ENCODE measurements around the gene SNRPA. TPM values are rescaled to one million over a fixed set of nuclear protein-coding genes. Genes with fewer than 3 reads are reported as not detected.

Gene SNRPA
- total RNA-seq, 1 experiment from 2014 or later: 160 TPM

GRCh38 chr19:40806423-40807146, 55.6 kb downstream of the SNRPA start:
- TF ChIP-seq, protein P1, sequence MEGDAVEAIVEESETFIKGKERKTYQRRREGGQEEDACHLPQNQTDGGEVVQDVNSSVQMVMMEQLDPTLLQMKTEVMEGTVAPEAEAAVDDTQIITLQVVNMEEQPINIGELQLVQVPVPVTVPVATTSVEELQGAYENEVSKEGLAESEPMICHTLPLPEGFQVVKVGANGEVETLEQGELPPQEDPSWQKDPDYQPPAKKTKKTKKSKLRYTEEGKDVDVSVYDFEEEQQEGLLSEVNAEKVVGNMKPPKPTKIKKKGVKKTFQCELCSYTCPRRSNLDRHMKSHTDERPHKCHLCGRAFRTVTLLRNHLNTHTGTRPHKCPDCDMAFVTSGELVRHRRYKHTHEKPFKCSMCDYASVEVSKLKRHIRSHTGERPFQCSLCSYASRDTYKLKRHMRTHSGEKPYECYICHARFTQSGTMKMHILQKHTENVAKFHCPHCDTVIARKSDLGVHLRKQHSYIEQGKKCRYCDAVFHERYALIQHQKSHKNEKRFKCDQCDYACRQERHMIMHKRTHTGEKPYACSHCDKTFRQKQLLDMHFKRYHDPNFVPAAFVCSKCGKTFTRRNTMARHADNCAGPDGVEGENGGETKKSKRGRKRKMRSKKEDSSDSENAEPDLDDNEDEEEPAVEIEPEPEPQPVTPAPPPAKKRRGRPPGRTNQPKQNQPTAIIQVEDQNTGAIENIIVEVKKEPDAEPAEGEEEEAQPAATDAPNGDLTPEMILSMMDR (IDR thresholded peaks at IDR 0.05; ENCODE audit: unreplicated experiment): peak; percentile 78
- no TSS peak for BruUV-seq (replicated peaks)
- Mint-ChIP-seq H3K36me3 (ENCODE audit: insufficient read depth, unreplicated experiment) (peaks cover 25% of the 10 kb centered on the region), H3K9me3 (ENCODE audit: unreplicated experiment) (no peaks in the 10 kb centered on the region), H3K27ac (ENCODE audit: low read depth, unreplicated experiment) (no peak overlapping the region), H3K4me1 (ENCODE audit: insufficient read depth, unreplicated experiment) (peaks cover 46% of the 10 kb centered on the region), H3K27me3 (ENCODE audit: insufficient read depth, unreplicated experiment) (no peaks in the 10 kb centered on the region), H3K4me3 (ENCODE audit: unreplicated experiment) (no peak overlapping the region)
- DNase-seq (ENCODE audit: unreplicated experiment): peak; percentile 65
- POLR2A ChIA-PET: interaction anchor here (1.3 to 1.4 kb wide), 2 partner anchors 13 to 90 kb away, joined by 5 read pairs; partner anchors contain the start of genes COQ8B and ITPKC
- CTCF ChIA-PET: interaction anchor here (0.7 to 1.8 kb wide), 6 partner anchors 11 to 523 kb away, joined by 3 to 9 read pairs (median 4); no protein-coding TSS in a partner anchor
- intact Hi-C loops (cut with micrococcal nuclease): no loop called here

DNA sequence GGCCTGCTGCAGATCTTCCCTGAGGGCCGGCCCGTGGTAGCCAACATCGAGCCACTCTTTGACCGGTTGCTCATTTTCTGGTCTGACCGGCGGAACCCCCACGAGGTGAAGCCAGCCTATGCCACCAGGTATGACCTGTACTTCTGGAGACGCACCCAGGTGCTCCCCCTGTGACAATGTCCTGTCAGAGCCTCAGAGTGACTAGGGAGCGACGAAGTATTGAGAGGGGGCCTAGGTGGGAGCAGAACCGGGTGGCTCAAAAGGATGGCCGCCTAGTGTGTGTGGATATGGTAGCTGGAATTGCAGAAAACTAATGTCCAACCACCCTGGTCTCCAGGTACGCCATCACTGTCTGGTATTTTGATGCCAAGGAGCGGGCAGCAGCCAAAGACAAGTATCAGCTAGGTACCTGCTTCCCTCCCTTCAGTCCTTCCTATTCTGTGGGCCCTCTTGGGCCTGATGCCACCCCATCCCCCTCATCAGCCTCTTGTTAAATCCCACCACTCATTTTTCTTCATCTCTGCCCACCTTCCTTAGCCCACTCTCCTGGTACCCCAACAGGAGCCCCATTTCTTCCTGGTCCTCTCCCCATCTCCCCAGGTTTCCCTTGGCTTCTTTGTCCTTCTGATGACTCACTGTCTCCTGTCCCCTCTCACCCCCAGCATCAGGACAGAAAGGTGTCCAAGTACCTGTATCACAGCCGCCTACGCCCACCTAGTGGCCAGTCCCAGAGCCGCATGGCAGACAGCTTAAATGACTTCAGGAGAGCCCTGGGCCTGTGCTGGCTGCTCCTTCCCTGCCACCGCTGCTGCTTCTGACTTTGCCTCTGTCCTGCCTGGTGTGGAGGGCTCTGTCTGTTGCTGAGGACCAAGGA, 56.4 kb downstream of the SNRPA start:
- BruUV-seq (replicated peaks): no TSS peak
- peak; percentile 38 for DNase-seq (ENCODE audit: unreplicated experiment)
- H3K36me3 Mint-ChIP-seq (ENCODE audit: insufficient read depth, unreplicated experiment): peaks cover 19% of the 10 kb centered on the region
- peaks cover 44% of the 10 kb centered on the region for H3K4me1 Mint-ChIP-seq (ENCODE audit: insufficient read depth, unreplicated experiment)
- ChIA-PET CTCF (interaction anchor here (0.5 to 1.8 kb wide), 10 partner anchors 10 to 1423 kb away, joined by 3 to 6 read pairs (median 3); no protein-coding TSS in a partner anchor), POLR2A (interaction anchor here (0.7 to 1.5 kb wide), 7 partner anchors 9 to 141 kb away, joined by 3 to 6 read pairs (median 4); partner anchors contain the start of genes ACTMAP and EGLN2)
- TF ChIP-seq, protein P1 (IDR thresholded peaks at IDR 0.05; ENCODE audit: unreplicated experiment): no peak
- H3K27me3 Mint-ChIP-seq (ENCODE audit: insufficient read depth, unreplicated experiment): no peaks in the 10 kb centered on the region
- no peaks in the 10 kb centered on the region for H3K9me3 Mint-ChIP-seq (ENCODE audit: unreplicated experiment)
- H3K27ac Mint-ChIP-seq (ENCODE audit: low read depth, unreplicated experiment): no peak overlapping the region
- no peak overlapping the region for H3K4me3 Mint-ChIP-seq (ENCODE audit: unreplicated experiment)
- intact Hi-C loops (cut with micrococcal nuclease): no loop called here

DNA sequence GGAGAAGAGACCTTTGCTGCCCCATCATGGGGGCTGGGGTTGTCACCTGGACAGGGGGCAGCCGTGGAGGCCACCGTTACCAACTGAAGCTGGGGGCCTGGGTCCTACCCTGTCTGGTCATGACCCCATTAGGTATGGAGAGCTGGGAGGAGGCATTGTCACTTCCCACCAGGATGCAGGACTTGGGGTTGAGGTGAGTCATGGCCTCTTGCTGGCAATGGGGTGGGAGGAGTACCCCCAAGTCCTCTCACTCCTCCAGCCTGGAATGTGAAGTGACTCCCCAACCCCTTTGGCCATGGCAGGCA, 57.0 kb downstream of the SNRPA start:
- Mint-ChIP-seq H3K27me3 (ENCODE audit: insufficient read depth, unreplicated experiment) (no peaks in the 10 kb centered on the region), H3K36me3 (ENCODE audit: insufficient read depth, unreplicated experiment) (peaks cover 17% of the 10 kb centered on the region), H3K9me3 (ENCODE audit: unreplicated experiment) (no peaks in the 10 kb centered on the region), H3K4me3 (ENCODE audit: unreplicated experiment) (no peak overlapping the region), H3K4me1 (ENCODE audit: insufficient read depth, unreplicated experiment) (peaks cover 45% of the 10 kb centered on the region), H3K27ac (ENCODE audit: low read depth, unreplicated experiment) (no peak overlapping the region)
- ChIA-PET POLR2A (interaction anchor here (0.9 to 1.5 kb wide), 6 partner anchors 9 to 142 kb away, joined by 3 to 6 read pairs (median 4); partner anchors contain the start of genes ACTMAP and EGLN2), CTCF (interaction anchor here (0.5 to 1.2 kb wide), 7 partner anchors 11 to 1423 kb away, joined by 3 to 6 read pairs (median 3); no protein-coding TSS in a partner anchor)
- intact Hi-C loops (cut with micrococcal nuclease): no loop called here
- no peak for DNase-seq (ENCODE audit: unreplicated experiment)
- BruUV-seq (replicated peaks): TSS peak; percentile 34
- TF ChIP-seq, protein P1 (IDR thresholded peaks at IDR 0.05; ENCODE audit: unreplicated experiment): no peak

GRCh38 chr19:40808497-40808896, 57.5 kb downstream of the SNRPA start:
- TF ChIP-seq, protein P1 (IDR thresholded peaks at IDR 0.05; ENCODE audit: unreplicated experiment): no peak
- H3K4me1 Mint-ChIP-seq (ENCODE audit: insufficient read depth, unreplicated experiment): peaks cover 45% of the 10 kb centered on the region
- BruUV-seq (replicated peaks): no TSS peak
- intact Hi-C loops (cut with micrococcal nuclease): no loop called here
- H3K9me3 Mint-ChIP-seq (ENCODE audit: unreplicated experiment): no peaks in the 10 kb centered on the region
- POLR2A ChIA-PET: interaction anchor here (0.9 to 1.5 kb wide), 3 partner anchors 10 to 142 kb away, joined by 3 to 6 read pairs (median 4); partner anchors contain the start of genes ACTMAP and EGLN2
- no peak overlapping the region for H3K4me3 Mint-ChIP-seq (ENCODE audit: unreplicated experiment)
- no peak overlapping the region for H3K27ac Mint-ChIP-seq (ENCODE audit: low read depth, unreplicated experiment)
- peaks cover 2% of the 10 kb centered on the region for H3K27me3 Mint-ChIP-seq (ENCODE audit: insufficient read depth, unreplicated experiment)
- H3K36me3 Mint-ChIP-seq (ENCODE audit: insufficient read depth, unreplicated experiment): peaks cover 14% of the 10 kb centered on the region
- CTCF ChIA-PET: interaction anchor here (0.6 to 1.2 kb wide), 5 partner anchors 11 to 174 kb away, joined by 3 to 7 read pairs (median 3); no protein-coding TSS in a partner anchor
- DNase-seq (ENCODE audit: unreplicated experiment): no peak

Measured in MCF 10A (cell line).